AG04449 (cell line): ENCODE data around the gene NEK7.

Experiments
- CTCF ChIA-PET: fragments of 350-600 bp; formaldehyde crosslinking; extraction: SDS; loops from one replicate; lab custom pipeline; 2021; ENCODE audit warnings: antibody characterized with exemption; lab: Yijun Ruan, JAX
- POLR2A ChIA-PET: fragments of 400-600, 350-600 bp; formaldehyde crosslinking; extraction: SDS; loops from one replicate; lab custom pipeline; 2020; ENCODE audit warnings: antibody characterized with exemption, inconsistent platforms; lab: Yijun Ruan, JAX
- DNase-seq: peaks from one replicate; pipeline ENCODE4 v3.0.0-alpha.2; 2010; ENCODE audit warnings: low read depth, low spot score
- H3K4me3 ChIP-seq: 2 replicates; pipeline ENCODE4 v1.5.1; 2011; ENCODE audit warnings: low read depth, mild to moderate bottlenecking, control low read depth, low read length
- CTCF ChIP-seq: IDR thresholded peaks from one replicate; pipeline ENCODE4 v1.5.1; 2011; ENCODE audit warnings: mild to moderate bottlenecking, moderate library complexity, low read length, control low read depth, inconsistent platforms; ENCODE audit not compliant: insufficient read depth; ENCODE audit errors: missing control alignments

The NEK7 gene

GRCh38 chr1:198196630-198197029 is 39.8 kb downstream of the NEK7 start:
- POLR2A ChIA-PET: no interaction called here
- CTCF ChIA-PET: interaction anchor here (1.2 kb wide), 1 partner anchor 124 kb away, joined by 6 read pairs; no protein-coding TSS in a partner anchor
- DNase-seq: no peak

DNA sequence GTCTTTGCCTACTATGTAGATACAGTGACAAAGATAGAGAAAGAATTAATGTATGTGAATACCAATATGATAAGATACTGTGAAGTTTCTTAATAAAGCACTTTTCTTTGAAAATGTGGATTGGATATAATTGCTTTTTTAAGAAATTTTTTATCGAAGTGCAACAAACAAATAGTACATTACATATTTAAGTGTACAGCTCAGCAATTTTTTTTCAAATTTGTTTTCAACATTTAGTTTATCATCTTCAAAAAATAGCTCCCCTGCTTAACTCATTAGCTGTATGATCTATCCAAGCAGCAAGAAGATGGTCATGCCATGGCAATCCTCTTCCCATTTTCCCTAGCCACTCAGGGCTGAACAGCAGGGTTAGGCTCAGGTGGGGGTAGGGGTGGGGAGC is 40.5 kb downstream of the NEK7 start:
- H3K4me3 ChIP-seq: no peak overlapping the region
- no peak for DNase-seq
- TF ChIP-seq CTCF: no peak
- ChIA-PET CTCF (interaction anchor here (1.1 to 1.2 kb wide), 2 partner anchors 30 to 125 kb away, joined by 3 to 6 read pairs; no protein-coding TSS in a partner anchor), POLR2A (no interaction called here)

More at GRCh38 chr1:198196630-198197029, 39.8 kb downstream of the NEK7 start:
- H3K4me3 ChIP-seq: no peak overlapping the region
- no peak for TF ChIP-seq CTCF

DNA sequence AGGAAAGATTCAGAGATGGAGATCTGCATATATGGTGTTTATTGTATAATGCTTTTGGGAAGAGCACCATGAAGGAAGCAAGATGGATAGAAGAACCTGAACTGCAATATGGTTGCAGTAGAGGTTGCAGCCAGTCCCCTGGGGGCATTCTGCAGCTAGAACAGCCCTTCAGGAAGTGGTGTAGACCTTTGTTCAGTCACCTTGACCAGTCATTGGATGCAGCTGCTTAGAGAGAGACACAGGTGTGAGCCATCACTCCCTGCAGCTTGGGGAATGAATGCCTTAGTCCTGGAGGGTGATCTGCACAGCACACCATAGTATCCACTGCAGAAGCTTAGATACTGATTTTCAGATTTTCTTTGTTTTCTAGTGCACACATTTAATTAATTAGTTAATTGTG is 42.3 kb downstream of the NEK7 start:
- no peak overlapping the region for H3K4me3 ChIP-seq
- ChIA-PET POLR2A (no interaction called here), CTCF (interaction anchor here (0.7 to 1.0 kb wide), 2 partner anchors 33 to 106 kb away, joined by 3 to 5 read pairs; no protein-coding TSS in a partner anchor)
- DNase-seq: no peak
- TF ChIP-seq CTCF: no peak

GRCh38 chr1:198201956-198202784 is 45.4 kb downstream of the NEK7 start:
- H3K4me3 ChIP-seq: no peak overlapping the region
- no peak for TF ChIP-seq CTCF
- no peak for DNase-seq
- ChIA-PET CTCF (no interaction called here), POLR2A (no interaction called here)

DNA sequence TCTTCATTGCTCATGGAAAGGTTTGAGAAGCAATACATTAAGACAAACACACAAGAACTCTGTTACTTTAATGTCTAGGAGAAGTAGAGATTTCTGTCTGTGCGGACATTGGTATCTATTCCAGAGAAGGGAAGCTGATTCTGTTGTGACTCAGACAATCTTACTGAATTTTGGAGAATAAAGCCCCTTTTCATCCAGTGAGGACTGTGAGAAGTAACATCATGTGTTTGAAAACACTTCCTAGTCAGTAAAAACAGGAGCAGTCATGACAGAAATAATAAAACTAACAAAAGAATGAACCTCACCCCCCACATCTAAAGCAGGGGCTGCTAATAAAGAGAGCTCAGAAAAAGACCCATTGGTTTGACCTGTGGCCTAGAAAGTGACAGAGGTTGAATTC is 46.6 kb downstream of the NEK7 start:
- TF ChIP-seq CTCF: no peak
- CTCF ChIA-PET: no interaction called here
- H3K4me3 ChIP-seq: no peak overlapping the region
- DNase-seq: no peak
- POLR2A ChIA-PET: no interaction called here

DNA sequence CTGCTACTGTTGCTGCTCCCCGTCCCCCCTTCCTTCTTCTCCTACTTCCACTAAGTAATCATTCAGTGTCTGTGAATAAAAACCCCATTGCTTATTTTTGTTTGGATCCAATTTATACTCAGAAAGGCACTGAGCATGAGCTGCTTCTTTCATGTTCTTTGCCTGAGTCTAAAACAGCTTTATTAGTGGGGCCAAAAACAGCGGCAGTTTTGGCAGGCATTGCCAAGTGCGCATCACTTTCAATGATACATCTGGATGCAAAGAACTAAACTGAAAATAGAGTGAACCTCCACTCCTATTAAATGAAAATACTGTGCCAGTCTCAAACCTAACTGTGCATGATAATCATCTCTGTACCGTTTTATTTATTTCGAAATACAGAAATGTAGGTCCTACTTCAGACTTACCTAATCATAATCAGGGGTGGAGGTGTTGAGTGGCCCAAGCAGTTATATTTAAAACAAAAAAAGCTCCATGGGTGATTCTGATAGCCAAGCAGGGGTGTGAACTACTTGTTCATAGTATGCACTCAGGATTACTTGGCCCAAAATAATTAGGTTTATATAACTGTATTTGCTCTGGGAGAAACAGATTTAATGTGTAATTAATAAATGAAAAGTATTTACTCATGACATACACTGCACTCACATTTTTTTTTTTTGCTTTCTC is 48.4 kb downstream of the NEK7 start:
- ChIA-PET POLR2A (no interaction called here), CTCF (interaction anchor here (1.2 kb wide), 1 partner anchor 49 kb away, joined by 3 read pairs; no protein-coding TSS in a partner anchor)
- no peak for DNase-seq
- no peak for TF ChIP-seq CTCF
- no peak overlapping the region for H3K4me3 ChIP-seq
